Memory B cell (primary cell): Measurements from ENCODE around the gene ZFP90.
A peak's percentile ranks its signal among the peaks of the same experiment; 100 is the strongest.
"Not testable (repeated sequence)": the region's sequence is repeated elsewhere in the genome, so short reads cannot be mapped to it uniquely, and the experiment has no call there.

ENCODE experiments used
- ATAC-seq: fragments of 150-1000 bp; cut with Tn5 transposase; 2 replicates; pipeline ENCODE4 v1.10.0; 2021; ENCODE audit warnings: low read depth, mild to moderate bottlenecking, moderate library complexity
- DNase-seq, 2 donors: peaks; one replicate each; pipeline ENCODE4 v3.0.0; 2022; ENCODE audit warnings: low spot score in 2 of 2
- H3K27ac Mint-ChIP-seq: one replicate; pipeline ENCODE4 v1.8.0; 2022; ENCODE audit warnings: mild to moderate bottlenecking, moderate library complexity, mixed read lengths
- H3K27me3 Mint-ChIP-seq: one replicate; pipeline ENCODE4 v1.8.0; 2022; ENCODE audit warnings: mixed read lengths
- H3K36me3 Mint-ChIP-seq: one replicate; pipeline ENCODE4 v1.8.0; 2022; ENCODE audit warnings: mild to moderate bottlenecking, mixed read lengths
- H3K4me1 Mint-ChIP-seq: one replicate; pipeline ENCODE4 v1.8.0; 2022; ENCODE audit warnings: mixed read lengths
- H3K4me3 Mint-ChIP-seq: one replicate; pipeline ENCODE4 v1.8.0; 2022; ENCODE audit warnings: mild to moderate bottlenecking, moderate library complexity, mixed read lengths
- H3K9me3 Mint-ChIP-seq: one replicate; pipeline ENCODE4 v1.8.0; 2022; ENCODE audit warnings: mixed read lengths

Gene ZFP90

DNA sequence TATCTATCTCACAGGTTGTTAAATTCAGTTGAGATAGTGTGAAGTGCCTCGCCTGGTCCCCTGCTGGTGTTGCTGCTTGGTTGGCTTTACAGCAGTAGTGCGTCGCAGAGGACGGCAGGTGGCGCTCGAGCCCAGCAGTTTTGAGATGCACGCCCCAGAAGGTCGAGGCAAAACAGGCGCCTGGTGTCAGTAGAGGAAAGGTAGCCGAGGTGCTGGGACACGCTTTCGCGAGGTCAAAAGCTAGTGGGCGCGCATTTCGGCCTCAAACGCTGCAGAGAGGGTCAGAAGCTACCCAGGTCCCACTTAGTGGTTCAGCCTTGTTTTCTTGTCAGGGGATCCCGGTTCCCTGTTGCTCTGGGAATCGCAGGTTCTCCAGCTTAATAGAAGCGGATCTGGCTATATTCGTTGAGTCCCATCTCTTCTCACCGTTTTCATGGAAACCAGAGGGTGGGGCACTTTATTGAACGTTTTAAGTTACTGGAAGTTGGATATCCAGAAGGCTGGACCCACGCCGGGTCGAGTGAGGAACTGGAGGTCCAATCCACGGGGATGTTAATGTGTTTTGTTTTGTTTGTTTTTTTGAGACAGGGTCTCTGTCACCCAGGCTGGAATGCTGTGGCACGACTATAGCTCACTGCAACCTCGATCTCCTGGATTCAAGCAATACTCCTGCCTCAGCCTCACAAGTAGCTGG lies 10.3 kb upstream of the ZFP90 start:
- H3K4me1 Mint-ChIP-seq: peaks cover 18% of the 10 kb centered on the region
- H3K4me3 Mint-ChIP-seq: peak overlapping the region; percentile 74
- DNase-seq (peak; percentile 85 to 87), ATAC-seq (peak; percentile 68)
- no peaks in the 10 kb centered on the region for H3K27me3 Mint-ChIP-seq
- peak overlapping the region; percentile 71 for H3K27ac Mint-ChIP-seq
- peaks cover 7% of the 10 kb centered on the region for H3K36me3 Mint-ChIP-seq
- no peaks in the 10 kb centered on the region for H3K9me3 Mint-ChIP-seq

GRCh38 chr16:68529608-68529930 lies 9.5 kb upstream of the ZFP90 start:
- H3K36me3 Mint-ChIP-seq: peaks cover 9% of the 10 kb centered on the region
- ATAC-seq (peak; percentile 1), DNase-seq (no peak)
- no peaks in the 10 kb centered on the region for H3K9me3 Mint-ChIP-seq
- peaks cover 18% of the 10 kb centered on the region for H3K4me1 Mint-ChIP-seq
- no peaks in the 10 kb centered on the region for H3K27me3 Mint-ChIP-seq
- peak overlapping the region; percentile 87 for H3K27ac Mint-ChIP-seq
- peak overlapping the region; percentile 89 for H3K4me3 Mint-ChIP-seq

GRCh38 chr16:68529931-68530701 lies 9.0 kb upstream of the ZFP90 start:
- peak overlapping the region; percentile 89 for H3K4me3 Mint-ChIP-seq
- H3K27me3 Mint-ChIP-seq: no peaks in the 10 kb centered on the region
- no peaks in the 10 kb centered on the region for H3K9me3 Mint-ChIP-seq
- H3K27ac Mint-ChIP-seq: peak overlapping the region; percentile 87
- H3K36me3 Mint-ChIP-seq: peaks cover 11% of the 10 kb centered on the region
- ATAC-seq: peak; percentile 87
- H3K4me1 Mint-ChIP-seq: peaks cover 18% of the 10 kb centered on the region
- DNase-seq: peak; percentile 83 to 85

DNA sequence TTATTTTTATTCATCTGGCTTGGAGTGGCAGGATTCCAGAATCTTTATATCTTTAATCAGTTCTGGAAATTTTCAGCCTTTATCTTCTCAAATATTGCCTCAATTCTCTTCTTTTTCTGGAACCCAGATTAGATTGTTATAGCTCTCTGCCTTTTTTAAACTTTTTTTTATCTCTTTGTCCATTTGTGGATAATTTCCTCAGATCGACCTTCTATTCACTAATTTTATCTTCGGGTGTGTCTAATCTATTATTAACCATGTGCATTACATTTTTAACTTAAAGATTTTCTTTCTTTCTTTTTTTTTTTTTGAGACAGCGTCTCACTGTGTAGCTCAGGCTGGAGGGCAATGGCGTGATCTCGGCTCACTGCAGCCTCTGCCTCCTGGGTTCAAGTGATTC lies 5.2 kb upstream of the ZFP90 start:
- H3K27ac Mint-ChIP-seq: no peak overlapping the region
- no peak overlapping the region for H3K4me3 Mint-ChIP-seq

GRCh38 chr16:68535331-68535730 lies 3.8 kb upstream of the ZFP90 start:
- H3K36me3 Mint-ChIP-seq: peaks cover 12% of the 10 kb centered on the region
- H3K27ac Mint-ChIP-seq: no peak overlapping the region
- DNase-seq (no peak), ATAC-seq (no peak)
- peaks cover 15% of the 10 kb centered on the region for H3K4me1 Mint-ChIP-seq
- no peak overlapping the region for H3K4me3 Mint-ChIP-seq
- no peaks in the 10 kb centered on the region for H3K27me3 Mint-ChIP-seq
- H3K9me3 Mint-ChIP-seq: no peaks in the 10 kb centered on the region

More for the DNA sequence above, 5.2 kb upstream of the ZFP90 start:
- H3K36me3 Mint-ChIP-seq: peaks cover 11% of the 10 kb centered on the region
- DNase-seq: no peak
- no peaks in the 10 kb centered on the region for H3K9me3 Mint-ChIP-seq
- no peak for ATAC-seq
- no peaks in the 10 kb centered on the region for H3K27me3 Mint-ChIP-seq
- peaks cover 15% of the 10 kb centered on the region for H3K4me1 Mint-ChIP-seq

DNA sequence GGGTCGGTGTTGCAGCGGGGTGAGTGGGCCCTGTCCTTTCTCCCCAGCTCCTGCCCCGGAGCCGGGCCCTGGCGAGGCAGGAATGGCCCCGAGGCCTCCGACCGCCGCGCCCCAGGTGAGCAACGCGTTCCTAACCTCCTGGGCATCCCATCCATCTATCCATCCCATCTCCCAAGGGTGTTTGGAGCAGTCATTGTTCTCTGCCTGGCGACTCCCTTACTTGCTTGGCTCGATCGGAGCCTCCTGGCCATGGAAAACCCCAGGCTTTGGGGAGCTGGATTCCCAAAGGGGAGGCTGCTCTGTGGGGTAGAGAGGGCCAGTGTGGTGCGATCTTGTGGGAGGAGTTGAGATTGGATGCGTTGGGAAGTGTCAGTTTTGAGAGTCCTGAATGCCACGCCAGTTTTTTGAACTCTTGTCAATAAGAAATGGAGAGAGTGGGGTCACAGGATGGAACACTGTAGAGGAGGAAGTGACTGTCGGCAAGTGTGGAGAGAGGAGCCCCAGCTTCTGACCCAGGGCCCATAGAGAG lies 684 bp downstream of the ZFP90 start:
- Mint-ChIP-seq H3K27ac (peak overlapping the region; percentile 73), H3K4me1 (peaks cover 11% of the 10 kb centered on the region), H3K9me3 (no peaks in the 10 kb centered on the region)

DNA sequence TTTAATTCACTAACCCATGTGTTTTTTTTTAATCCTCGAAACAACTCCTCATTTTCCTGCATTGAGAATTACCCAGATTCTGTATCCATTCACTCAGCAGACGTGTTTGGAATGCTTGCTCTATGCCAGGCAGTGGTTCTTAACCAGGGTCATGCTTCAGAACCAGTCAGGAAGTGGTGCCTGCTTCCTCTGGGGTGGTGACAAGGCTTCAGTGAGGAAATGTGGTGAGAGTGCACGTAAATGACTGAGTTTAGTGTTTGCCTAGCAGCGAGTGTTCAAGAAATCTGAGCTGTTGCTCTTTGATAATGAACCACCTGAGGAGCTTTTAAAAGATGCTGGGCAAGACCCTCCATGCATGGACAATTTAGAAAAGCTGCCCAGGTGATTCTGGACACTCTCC lies 9.9 kb downstream of the ZFP90 start:
- H3K4me3 Mint-ChIP-seq: no peak overlapping the region
- peak; percentile 60 for ATAC-seq

More for the DNA sequence above, 684 bp downstream of the ZFP90 start:
- Mint-ChIP-seq H3K36me3 (peaks cover 25% of the 10 kb centered on the region), H3K27me3 (no peaks in the 10 kb centered on the region), H3K4me3 (peak overlapping the region; percentile 83)
- ATAC-seq (peak; percentile 26), DNase-seq (no peak)

DNA sequence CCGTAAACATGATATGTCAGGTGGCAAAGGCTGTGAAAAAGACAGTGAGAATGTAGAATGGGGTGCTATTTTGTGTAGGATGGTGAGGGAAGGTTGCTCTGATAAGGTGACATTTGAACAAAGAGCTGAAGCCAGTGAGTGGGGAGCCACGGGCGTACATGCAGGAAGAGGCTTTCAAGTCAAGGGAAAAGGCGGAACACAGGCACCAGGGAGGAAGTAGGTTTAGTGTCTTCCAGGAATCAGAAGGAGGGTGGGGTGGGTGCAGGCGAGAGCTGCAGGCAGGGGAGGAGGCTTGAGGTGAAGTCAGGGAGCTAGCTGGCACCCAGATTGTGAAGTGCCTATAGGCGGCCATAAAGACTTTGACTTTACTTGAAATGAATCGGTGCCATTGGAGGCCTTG lies 14.1 kb downstream of the ZFP90 start:
- Mint-ChIP-seq H3K36me3 (peaks cover 81% of the 10 kb centered on the region), H3K9me3 (peaks cover 33% of the 10 kb centered on the region), H3K27ac (no peak overlapping the region), H3K4me1 (peaks cover 10% of the 10 kb centered on the region), H3K27me3 (no peaks in the 10 kb centered on the region), H3K4me3 (no peak overlapping the region)
- DNase-seq (no peak), ATAC-seq (no peak)

More for the DNA sequence above, 9.9 kb downstream of the ZFP90 start:
- DNase-seq: no peak
- Mint-ChIP-seq H3K27me3 (no peaks in the 10 kb centered on the region), H3K9me3 (peaks cover 16% of the 10 kb centered on the region), H3K27ac (peak overlapping the region; percentile 45), H3K4me1 (peaks cover 10% of the 10 kb centered on the region), H3K36me3 (peaks cover 64% of the 10 kb centered on the region)

DNA sequence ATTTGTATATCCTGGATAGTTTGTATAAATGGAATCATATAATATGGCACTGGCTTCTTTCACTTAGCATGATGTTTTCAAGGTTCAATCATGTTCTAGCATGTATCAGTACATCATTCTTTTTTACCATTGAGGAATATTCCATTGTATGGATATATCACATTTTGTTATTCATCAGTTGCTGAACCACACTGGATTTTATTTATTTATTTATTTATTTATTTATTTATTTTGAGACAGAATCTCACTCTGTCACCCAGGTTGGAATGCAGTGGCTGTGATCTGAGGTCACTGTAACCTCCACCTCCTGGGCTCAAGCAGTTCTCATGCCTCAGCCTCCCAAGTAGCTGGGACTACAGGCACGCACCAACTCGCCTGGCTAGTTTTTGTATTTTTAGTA lies 21.2 kb downstream of the ZFP90 start:
- H3K27ac Mint-ChIP-seq, DNase-seq, H3K27me3 Mint-ChIP-seq, ATAC-seq, H3K4me3 Mint-ChIP-seq, H3K4me1 Mint-ChIP-seq: not testable (repeated sequence)
- peaks cover 30% of the 10 kb centered on the region for H3K9me3 Mint-ChIP-seq
- H3K36me3 Mint-ChIP-seq: peaks cover 80% of the 10 kb centered on the region

DNA sequence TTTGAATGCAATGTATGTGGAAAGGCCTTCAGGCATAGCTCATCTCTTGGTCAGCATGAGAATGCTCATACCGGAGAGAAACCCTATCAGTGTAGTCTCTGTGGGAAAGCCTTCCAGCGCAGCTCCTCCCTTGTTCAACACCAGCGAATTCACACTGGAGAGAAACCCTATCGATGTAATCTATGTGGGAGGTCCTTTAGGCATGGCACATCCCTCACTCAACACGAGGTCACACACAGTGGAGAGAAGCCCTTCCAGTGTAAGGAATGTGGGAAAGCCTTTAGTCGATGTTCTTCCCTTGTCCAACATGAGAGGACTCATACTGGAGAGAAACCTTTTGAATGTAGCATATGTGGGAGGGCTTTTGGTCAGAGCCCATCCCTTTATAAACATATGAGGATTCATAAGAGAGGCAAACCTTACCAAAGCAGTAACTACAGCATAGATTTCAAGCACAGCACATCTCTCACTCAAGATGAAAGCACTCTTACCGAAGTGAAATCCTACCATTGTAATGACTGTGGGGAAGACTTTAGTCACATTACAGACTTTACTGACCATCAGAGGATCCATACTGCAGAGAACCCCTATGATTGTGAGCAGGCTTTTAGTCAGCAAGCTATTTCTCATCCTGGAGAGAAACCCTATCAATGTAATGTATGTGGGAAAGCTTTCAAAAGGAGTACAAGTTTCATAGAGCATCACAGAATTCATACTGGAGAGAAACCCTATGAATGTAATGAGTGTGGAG lies 24.7 kb downstream of the ZFP90 start:
- Mint-ChIP-seq H3K27ac (no peak overlapping the region), H3K4me3 (no peak overlapping the region), H3K9me3 (peaks cover 24% of the 10 kb centered on the region), H3K27me3 (no peaks in the 10 kb centered on the region), H3K36me3 (peaks cover 66% of the 10 kb centered on the region), H3K4me1 (no peaks in the 10 kb centered on the region)
- no peak for ATAC-seq
- no peak for DNase-seq

DNA sequence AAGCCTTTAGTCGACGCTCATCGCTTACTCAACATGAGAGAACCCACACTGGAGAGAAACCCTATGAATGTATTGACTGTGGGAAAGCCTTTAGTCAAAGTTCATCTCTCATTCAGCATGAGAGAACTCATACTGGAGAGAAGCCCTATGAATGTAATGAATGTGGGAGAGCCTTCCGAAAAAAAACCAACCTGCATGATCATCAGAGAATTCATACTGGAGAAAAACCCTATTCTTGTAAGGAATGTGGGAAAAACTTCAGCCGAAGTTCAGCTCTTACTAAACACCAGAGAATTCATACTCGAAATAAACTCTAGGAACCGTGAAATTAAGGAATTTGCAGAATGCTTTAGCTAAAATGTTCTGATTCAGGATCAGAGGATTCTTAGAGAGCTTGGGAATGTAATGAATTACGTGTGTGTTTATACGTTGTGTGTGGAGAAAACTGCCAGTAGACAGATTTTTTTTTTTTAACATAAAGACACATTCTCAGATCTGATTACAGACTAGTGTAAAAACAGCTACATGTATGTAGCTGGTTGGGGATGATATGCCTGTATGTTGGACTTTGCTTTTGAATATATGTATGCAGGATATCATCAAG lies 25.4 kb downstream of the ZFP90 start:
- Mint-ChIP-seq H3K4me3 (no peak overlapping the region), H3K9me3 (peaks cover 19% of the 10 kb centered on the region)

DNA sequence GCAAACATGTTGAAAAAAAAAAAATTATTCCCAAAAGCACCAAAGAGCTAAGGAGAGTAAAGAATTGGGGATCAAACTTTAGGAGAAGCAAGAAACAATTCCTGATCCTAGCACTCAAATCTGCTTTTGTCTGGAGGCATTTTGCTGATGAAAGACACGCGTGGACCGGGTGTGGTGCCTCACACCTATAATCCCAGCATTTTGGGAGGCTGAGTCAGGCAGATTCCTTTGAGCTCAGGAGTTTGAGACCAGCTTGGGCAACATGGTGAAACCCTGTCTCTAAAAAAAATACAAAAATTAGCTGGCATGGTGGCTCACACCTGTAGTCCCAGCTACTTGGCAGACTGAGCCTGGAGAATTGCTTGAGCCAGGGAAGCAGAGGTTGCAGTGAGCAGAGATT lies 35.4 kb downstream of the ZFP90 start:
- H3K4me1 Mint-ChIP-seq: no peaks in the 10 kb centered on the region
- no peaks in the 10 kb centered on the region for H3K27me3 Mint-ChIP-seq
- DNase-seq (no peak), ATAC-seq (no peak)
- peaks cover 36% of the 10 kb centered on the region for H3K36me3 Mint-ChIP-seq
- peaks cover 23% of the 10 kb centered on the region for H3K9me3 Mint-ChIP-seq
- no peak overlapping the region for H3K4me3 Mint-ChIP-seq
- H3K27ac Mint-ChIP-seq: no peak overlapping the region

More for the DNA sequence above, 25.4 kb downstream of the ZFP90 start:
- H3K4me1 Mint-ChIP-seq: no peaks in the 10 kb centered on the region
- ATAC-seq: no peak
- H3K27ac Mint-ChIP-seq: no peak overlapping the region
- H3K27me3 Mint-ChIP-seq: no peaks in the 10 kb centered on the region
- H3K36me3 Mint-ChIP-seq: peaks cover 63% of the 10 kb centered on the region
- no peak for DNase-seq

DNA sequence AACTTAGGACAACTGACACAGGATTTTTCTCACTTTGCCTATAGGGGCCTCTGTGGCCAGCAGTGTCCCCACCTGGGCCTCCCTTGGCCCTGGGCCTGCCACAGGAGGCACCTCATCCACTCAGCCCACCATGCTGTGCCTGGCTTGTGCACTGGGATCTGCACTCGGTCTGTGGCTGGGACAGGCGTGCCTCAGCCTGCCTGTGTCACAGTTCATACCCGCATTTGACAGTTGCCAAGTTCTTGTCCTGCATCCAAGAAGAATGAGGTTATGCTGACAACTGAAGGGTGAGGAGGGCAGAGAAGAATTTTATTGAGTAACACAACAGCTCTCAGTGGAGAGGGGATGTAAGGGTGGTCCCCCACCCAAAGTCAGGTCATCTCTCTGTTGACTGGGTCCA lies 36.0 kb downstream of the ZFP90 start:
- no peaks in the 10 kb centered on the region for H3K27me3 Mint-ChIP-seq
- ATAC-seq (no peak), DNase-seq (no peak)
- H3K36me3 Mint-ChIP-seq: peaks cover 31% of the 10 kb centered on the region
- H3K27ac Mint-ChIP-seq: no peak overlapping the region
- H3K9me3 Mint-ChIP-seq: peaks cover 19% of the 10 kb centered on the region
- H3K4me1 Mint-ChIP-seq: no peaks in the 10 kb centered on the region
- no peak overlapping the region for H3K4me3 Mint-ChIP-seq
